Astrocyte (in vitro differentiated cells and primary cell): ENCODE data around the gene FMO5.

ENCODE experiments used
- CTCF ChIP-seq: IDR thresholded peaks from 2 replicates; pipeline ENCODE4 v1.5.1; 2011; ENCODE audit warnings: low read depth, mild to moderate bottlenecking, inconsistent platforms, low read length, moderate library complexity; ENCODE audit not compliant: insufficient read depth
- EZH2 ChIP-seq: IDR thresholded peaks from 2 replicates; pipeline ENCODE4 v1.6.1; 2012; ENCODE audit warnings: mild to moderate bottlenecking, low read length, inconsistent platforms; ENCODE audit not compliant: insufficient read depth

DNA sequence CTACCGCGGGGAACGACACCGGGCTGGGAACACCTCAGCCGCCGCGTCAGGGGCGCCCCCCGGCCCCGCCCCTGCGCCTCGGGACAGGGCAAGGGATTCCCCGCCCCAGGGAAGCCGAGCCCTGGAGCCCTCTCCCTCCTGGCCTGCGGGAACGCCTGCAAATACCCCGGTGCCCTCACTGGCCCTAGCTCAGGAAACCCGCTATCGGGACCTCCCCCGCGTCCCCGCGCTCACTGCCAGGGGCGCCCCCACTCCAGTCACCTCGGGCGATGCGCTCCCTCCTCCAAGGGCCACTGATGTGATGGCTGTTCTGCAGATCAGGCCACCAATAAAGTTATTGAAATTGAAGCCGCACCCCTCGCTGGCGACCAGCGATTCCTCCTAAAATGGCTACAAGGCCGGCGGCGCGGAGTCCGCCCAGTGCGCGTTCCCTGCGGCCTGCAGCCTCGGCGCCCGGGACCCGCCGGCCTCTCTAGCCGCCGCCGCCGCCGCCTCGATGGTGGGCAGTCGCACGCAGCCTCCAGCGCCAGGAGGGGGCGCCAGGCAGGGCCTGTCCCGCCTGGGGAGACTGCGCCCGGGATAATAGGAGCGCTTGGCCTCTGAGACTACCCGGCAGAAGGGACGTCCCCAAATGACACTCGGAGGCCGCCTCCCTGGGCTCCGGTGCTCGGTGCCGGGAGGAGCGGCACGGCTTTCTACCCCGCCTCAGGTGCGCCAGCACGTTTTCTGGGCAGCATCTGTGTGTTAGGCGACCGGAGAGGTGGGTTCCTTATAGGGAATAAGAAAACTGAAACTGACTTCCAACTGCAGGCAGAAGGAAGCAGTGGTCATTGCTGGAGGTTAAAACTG is 52.7 kb downstream of the FMO5 start, which contains the start of gene PRKAB2:
- TF ChIP-seq CTCF (peak; percentile 39), EZH2 (no peak)
